Measurements from ENCODE around the gene POLR3K.
A peak's percentile ranks its signal among the peaks of the same experiment; 100 is the strongest.

The POLR3K gene

GRCh38 chr16:71540-72401 is 18.4 kb upstream of the POLR3K start:
- no peak for TF ChIP-seq CTCF (conservative IDR thresholded peaks at IDR 0.05)
- peak overlapping the region; percentile 96 for H3K27ac ChIP-seq

- TF ChIP-seq CTCF (conservative IDR thresholded peaks at IDR 0.05): no peak
- H3K27ac ChIP-seq: peak overlapping the region; percentile 96
These were observed 17.8 kb upstream of the POLR3K start for GRCh38 chr16:71210-71539.

- H3K27ac ChIP-seq: peak overlapping the region; percentile 96; the same call in 1 of the 2 replicates
These were observed 15.8 kb upstream of the POLR3K start for GRCh38 chr16:69181-69580.

GRCh38 chr16:67884-68789 is 14.7 kb upstream of the POLR3K start:
- H3K27ac ChIP-seq: no peak overlapping the region
- no peak for TF ChIP-seq CTCF (conservative IDR thresholded peaks at IDR 0.05)

More at GRCh38 chr16:69181-69580, 15.8 kb upstream of the POLR3K start:
- TF ChIP-seq CTCF (conservative IDR thresholded peaks at IDR 0.05): no peak

- TF ChIP-seq CTCF (conservative IDR thresholded peaks at IDR 0.05): no peak
- H3K27ac ChIP-seq: no peak overlapping the region
These were observed 13.9 kb upstream of the POLR3K start for GRCh38 chr16:67183-67791.

GRCh38 chr16:66309-67182 is 13.1 kb upstream of the POLR3K start:
- TF ChIP-seq CTCF (conservative IDR thresholded peaks at IDR 0.05): no peak
- H3K27ac ChIP-seq: no peak overlapping the region
